ENCODE data around the gene AKAP6.

The AKAP6 gene

GRCh38 chr14:32472512-32473463, 143.7 kb downstream of the AKAP6 start:
- H3K36me3 ChIP-seq (ENCODE audit: control insufficient read depth in 2 of 2, insufficient read depth in 2 of 2, low read length in 2 of 2): no peaks in the 10 kb centered on the region
- H3K27me3 ChIP-seq (ENCODE audit: control insufficient read depth in 2 of 2, insufficient read depth in 2 of 2, low read length in 2 of 2): no peaks in the 10 kb centered on the region
- H3K9me3 ChIP-seq (ENCODE audit: control insufficient read depth in 2 of 2, low read length in 2 of 2): no peaks in the 10 kb centered on the region
- no peak overlapping the region for H3K9ac ChIP-seq (ENCODE audit: low read depth in 1 of 2, low read length in 2 of 2)
- peak overlapping the region in 1 of 2 donors; percentile 29 for H3K27ac ChIP-seq (ENCODE audit: low read depth in 2 of 2, low read length in 2 of 2)
- peaks cover 0 to 3% of the 10 kb centered on the region in 2 donors for H3K4me1 ChIP-seq (ENCODE audit: control insufficient read depth in 2 of 2, insufficient read depth in 2 of 2, low read length in 2 of 2)
- H3K4me3 ChIP-seq (ENCODE audit: low read length in 2 of 2): no peak overlapping the region

- peaks cover 0 to 3% of the 10 kb centered on the region in 2 donors for H3K4me1 ChIP-seq (ENCODE audit: control insufficient read depth in 2 of 2, insufficient read depth in 2 of 2, low read length in 2 of 2)
- no peaks in the 10 kb centered on the region for H3K9me3 ChIP-seq (ENCODE audit: control insufficient read depth in 2 of 2, low read length in 2 of 2)
- no peak overlapping the region for H3K4me3 ChIP-seq (ENCODE audit: low read length in 2 of 2)
- no peak overlapping the region for H3K9ac ChIP-seq (ENCODE audit: low read depth in 1 of 2, low read length in 2 of 2)
- H3K27ac ChIP-seq (ENCODE audit: low read depth in 2 of 2, low read length in 2 of 2): peak overlapping the region in 1 of 2 donors; percentile 29
- no peaks in the 10 kb centered on the region for H3K36me3 ChIP-seq (ENCODE audit: control insufficient read depth in 2 of 2, insufficient read depth in 2 of 2, low read length in 2 of 2)
- H3K27me3 ChIP-seq (ENCODE audit: control insufficient read depth in 2 of 2, insufficient read depth in 2 of 2, low read length in 2 of 2): no peaks in the 10 kb centered on the region
Measured at GRCh38 chr14:32473464-32473855, 144.4 kb downstream of the AKAP6 start.

GRCh38 chr14:32474478-32475195, 145.5 kb downstream of the AKAP6 start:
- Histone ChIP-seq H3K27me3 (ENCODE audit: control insufficient read depth in 2 of 2, insufficient read depth in 2 of 2, low read length in 2 of 2) (no peaks in the 10 kb centered on the region), H3K4me3 (ENCODE audit: low read length in 2 of 2) (no peak overlapping the region), H3K27ac (ENCODE audit: low read depth in 2 of 2, low read length in 2 of 2) (no peak overlapping the region), H3K36me3 (ENCODE audit: control insufficient read depth in 2 of 2, insufficient read depth in 2 of 2, low read length in 2 of 2) (no peaks in the 10 kb centered on the region), H3K4me1 (ENCODE audit: control insufficient read depth in 2 of 2, insufficient read depth in 2 of 2, low read length in 2 of 2) (peaks cover 0 to 3% of the 10 kb centered on the region in 2 donors), H3K9ac (ENCODE audit: low read depth in 1 of 2, low read length in 2 of 2) (no peak overlapping the region), H3K9me3 (ENCODE audit: control insufficient read depth in 2 of 2, low read length in 2 of 2) (no peaks in the 10 kb centered on the region)

GRCh38 chr14:32476532-32476931, 147.4 kb downstream of the AKAP6 start:
- Histone ChIP-seq H3K9ac (ENCODE audit: low read depth in 1 of 2, low read length in 2 of 2) (no peak overlapping the region), H3K27ac (ENCODE audit: low read depth in 2 of 2, low read length in 2 of 2) (no peak overlapping the region), H3K4me3 (ENCODE audit: low read length in 2 of 2) (no peak overlapping the region), H3K27me3 (ENCODE audit: control insufficient read depth in 2 of 2, insufficient read depth in 2 of 2, low read length in 2 of 2) (no peaks in the 10 kb centered on the region), H3K9me3 (ENCODE audit: control insufficient read depth in 2 of 2, low read length in 2 of 2) (no peaks in the 10 kb centered on the region), H3K4me1 (ENCODE audit: control insufficient read depth in 2 of 2, insufficient read depth in 2 of 2, low read length in 2 of 2) (peaks cover 0 to 3% of the 10 kb centered on the region in 2 donors), H3K36me3 (ENCODE audit: control insufficient read depth in 2 of 2, insufficient read depth in 2 of 2, low read length in 2 of 2) (no peaks in the 10 kb centered on the region)

GRCh38 chr14:32477396-32477795, 148.3 kb downstream of the AKAP6 start:
- no peak overlapping the region for H3K4me3 ChIP-seq (ENCODE audit: low read length in 2 of 2)
- H3K36me3 ChIP-seq (ENCODE audit: control insufficient read depth in 2 of 2, insufficient read depth in 2 of 2, low read length in 2 of 2): no peaks in the 10 kb centered on the region
- H3K9me3 ChIP-seq (ENCODE audit: control insufficient read depth in 2 of 2, low read length in 2 of 2): no peaks in the 10 kb centered on the region
- peaks cover 0 to 3% of the 10 kb centered on the region in 2 donors for H3K4me1 ChIP-seq (ENCODE audit: control insufficient read depth in 2 of 2, insufficient read depth in 2 of 2, low read length in 2 of 2)
- no peak overlapping the region for H3K27ac ChIP-seq (ENCODE audit: low read depth in 2 of 2, low read length in 2 of 2)
- H3K9ac ChIP-seq (ENCODE audit: low read depth in 1 of 2, low read length in 2 of 2): no peak overlapping the region
- H3K27me3 ChIP-seq (ENCODE audit: control insufficient read depth in 2 of 2, insufficient read depth in 2 of 2, low read length in 2 of 2): no peaks in the 10 kb centered on the region

DNA sequence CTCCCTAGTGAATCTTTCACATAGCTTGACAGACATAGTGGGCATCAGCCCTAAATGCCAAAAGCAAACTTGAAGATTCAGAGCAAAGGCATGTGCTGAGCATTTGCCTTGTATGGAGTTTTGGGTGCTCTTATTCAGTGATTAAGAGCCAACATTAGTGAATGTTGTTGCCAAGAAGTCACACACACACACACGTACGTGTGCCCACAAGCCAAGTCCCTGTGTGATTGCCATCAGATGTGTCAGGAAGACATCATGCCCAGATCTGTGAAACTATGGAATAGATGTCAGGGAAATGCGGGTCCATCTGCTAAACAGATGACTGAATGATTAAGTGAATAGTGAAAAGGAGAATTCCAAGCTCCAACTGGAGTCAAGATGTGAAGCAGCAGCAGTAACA, 149.0 kb downstream of the AKAP6 start:
- no peak overlapping the region for H3K27ac ChIP-seq (ENCODE audit: low read depth in 2 of 2, low read length in 2 of 2)

DNA sequence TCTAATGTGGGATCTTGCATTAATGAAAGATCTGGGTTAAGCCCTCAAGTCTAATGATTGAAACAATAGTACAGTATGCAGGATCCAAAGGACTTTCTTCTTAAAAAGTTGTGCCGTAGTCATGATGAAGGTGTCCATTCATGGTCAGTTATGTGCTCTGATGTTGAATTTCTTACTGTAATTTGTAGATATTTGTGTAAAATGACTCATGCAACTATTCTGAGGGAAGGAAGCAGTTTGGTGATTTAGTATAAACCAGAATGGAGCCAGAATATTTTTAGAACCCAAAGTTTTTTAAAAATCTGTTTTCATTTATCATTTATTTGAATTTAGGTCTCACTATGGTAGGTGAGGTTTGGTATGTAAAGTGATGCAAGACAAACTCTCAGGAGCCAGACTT, 151.2 kb downstream of the AKAP6 start:
- no peaks in the 10 kb centered on the region for H3K36me3 ChIP-seq (ENCODE audit: control insufficient read depth in 2 of 2, insufficient read depth in 2 of 2, low read length in 2 of 2)
- H3K27ac ChIP-seq (ENCODE audit: low read depth in 2 of 2, low read length in 2 of 2): no peak overlapping the region
- no peaks in the 10 kb centered on the region for H3K4me1 ChIP-seq (ENCODE audit: control insufficient read depth in 2 of 2, insufficient read depth in 2 of 2, low read length in 2 of 2)

More for the DNA sequence above, 149.0 kb downstream of the AKAP6 start:
- H3K4me1 ChIP-seq (ENCODE audit: control insufficient read depth in 2 of 2, insufficient read depth in 2 of 2, low read length in 2 of 2): peaks cover 0 to 3% of the 10 kb centered on the region in 2 donors
- no peak overlapping the region for H3K9ac ChIP-seq (ENCODE audit: low read depth in 1 of 2, low read length in 2 of 2)
- H3K36me3 ChIP-seq (ENCODE audit: control insufficient read depth in 2 of 2, insufficient read depth in 2 of 2, low read length in 2 of 2): no peaks in the 10 kb centered on the region
- H3K4me3 ChIP-seq (ENCODE audit: low read length in 2 of 2): no peak overlapping the region
- no peaks in the 10 kb centered on the region for H3K27me3 ChIP-seq (ENCODE audit: control insufficient read depth in 2 of 2, insufficient read depth in 2 of 2, low read length in 2 of 2)
- no peaks in the 10 kb centered on the region for H3K9me3 ChIP-seq (ENCODE audit: control insufficient read depth in 2 of 2, low read length in 2 of 2)

DNA sequence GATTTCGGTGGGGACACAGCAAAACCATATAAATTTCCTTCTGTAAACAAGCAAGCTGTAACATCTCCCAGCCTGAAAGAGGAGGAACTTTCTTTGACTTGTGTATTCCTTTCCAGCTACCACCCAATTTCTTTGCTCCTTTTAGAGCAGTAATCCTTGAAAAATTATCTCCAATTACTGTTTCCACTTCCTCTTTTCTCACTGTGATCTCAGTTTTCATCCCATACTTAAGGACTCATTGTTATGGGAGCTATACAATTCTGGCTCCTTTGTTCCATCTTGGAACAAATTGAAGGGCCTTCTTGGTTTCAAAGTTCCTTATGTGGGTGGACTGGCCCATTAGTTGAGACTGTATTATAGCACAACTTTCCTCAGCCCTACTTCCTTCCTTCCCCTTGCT, 152.6 kb downstream of the AKAP6 start:
- H3K9ac ChIP-seq (ENCODE audit: low read depth in 1 of 2, low read length in 2 of 2): no peak overlapping the region
- no peak overlapping the region for H3K27ac ChIP-seq (ENCODE audit: low read depth in 2 of 2, low read length in 2 of 2)
- H3K4me3 ChIP-seq (ENCODE audit: low read length in 2 of 2): no peak overlapping the region
- H3K36me3 ChIP-seq (ENCODE audit: control insufficient read depth in 2 of 2, insufficient read depth in 2 of 2, low read length in 2 of 2): no peaks in the 10 kb centered on the region
- no peaks in the 10 kb centered on the region for H3K27me3 ChIP-seq (ENCODE audit: control insufficient read depth in 2 of 2, insufficient read depth in 2 of 2, low read length in 2 of 2)
- H3K9me3 ChIP-seq (ENCODE audit: control insufficient read depth in 2 of 2, low read length in 2 of 2): no peaks in the 10 kb centered on the region
- no peaks in the 10 kb centered on the region for H3K4me1 ChIP-seq (ENCODE audit: control insufficient read depth in 2 of 2, insufficient read depth in 2 of 2, low read length in 2 of 2)

More for the DNA sequence above, 151.2 kb downstream of the AKAP6 start:
- H3K27me3 ChIP-seq (ENCODE audit: control insufficient read depth in 2 of 2, insufficient read depth in 2 of 2, low read length in 2 of 2): no peaks in the 10 kb centered on the region
- no peak overlapping the region for H3K4me3 ChIP-seq (ENCODE audit: low read length in 2 of 2)
- no peaks in the 10 kb centered on the region for H3K9me3 ChIP-seq (ENCODE audit: control insufficient read depth in 2 of 2, low read length in 2 of 2)
- H3K9ac ChIP-seq (ENCODE audit: low read depth in 1 of 2, low read length in 2 of 2): no peak overlapping the region

DNA sequence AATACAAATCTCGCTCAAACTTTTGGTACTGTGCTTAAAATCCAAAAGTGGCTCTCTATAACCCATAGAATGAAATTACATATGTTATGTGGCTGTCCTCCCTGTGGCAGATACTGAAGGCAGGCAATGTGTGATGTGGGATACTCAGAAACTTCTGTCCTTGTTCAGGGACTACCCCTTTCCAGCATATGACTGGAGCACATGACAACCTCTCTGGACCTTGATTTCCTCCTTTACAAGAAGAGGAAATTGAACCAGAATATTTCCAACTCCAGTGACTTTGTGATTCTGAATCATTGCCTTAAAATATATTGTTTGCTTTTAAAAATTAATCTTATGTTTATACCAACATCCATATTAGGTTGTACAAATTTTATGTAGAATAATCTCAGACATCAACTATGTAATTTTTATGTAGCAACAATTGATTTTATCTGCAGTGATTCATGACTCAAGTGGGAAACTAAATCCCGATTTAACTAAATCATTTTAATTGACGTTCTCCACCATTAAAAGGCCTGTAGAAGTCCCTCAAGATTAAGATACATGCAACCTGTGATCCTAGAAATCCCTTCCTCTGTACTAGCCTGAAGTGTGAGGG, 162.4 kb downstream of the AKAP6 start:
- Histone ChIP-seq H3K4me3 (ENCODE audit: low read length in 2 of 2) (no peak overlapping the region), H3K27ac (ENCODE audit: low read depth in 2 of 2, low read length in 2 of 2) (no peak overlapping the region), H3K9ac (ENCODE audit: low read depth in 1 of 2, low read length in 2 of 2) (no peak overlapping the region), H3K9me3 (ENCODE audit: control insufficient read depth in 2 of 2, low read length in 2 of 2) (no peaks in the 10 kb centered on the region), H3K36me3 (ENCODE audit: control insufficient read depth in 2 of 2, insufficient read depth in 2 of 2, low read length in 2 of 2) (no peaks in the 10 kb centered on the region), H3K4me1 (ENCODE audit: control insufficient read depth in 2 of 2, insufficient read depth in 2 of 2, low read length in 2 of 2) (no peaks in the 10 kb centered on the region), H3K27me3 (ENCODE audit: control insufficient read depth in 2 of 2, insufficient read depth in 2 of 2, low read length in 2 of 2) (no peaks in the 10 kb centered on the region)

DNA sequence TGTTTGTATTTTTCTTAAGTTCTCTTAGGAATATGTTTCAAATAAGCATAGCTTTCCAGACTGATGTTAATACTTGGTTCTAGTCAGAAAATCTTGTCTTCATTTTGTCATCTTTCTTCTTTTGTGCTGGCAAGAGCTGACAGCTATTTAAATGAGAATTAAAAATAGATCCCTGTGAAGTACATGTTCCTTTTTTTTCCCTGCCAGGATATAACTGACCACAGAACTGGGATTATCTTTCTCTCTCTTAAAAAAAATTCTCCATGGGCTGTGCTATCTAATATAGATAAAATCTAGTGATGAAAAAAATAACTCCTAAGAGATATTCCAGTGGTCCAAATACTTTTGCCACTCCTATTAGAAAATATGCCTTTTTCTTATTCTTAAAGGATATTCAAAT, 163.4 kb downstream of the AKAP6 start:
- Histone ChIP-seq H3K4me3 (ENCODE audit: low read length in 2 of 2) (no peak overlapping the region), H3K27me3 (ENCODE audit: control insufficient read depth in 2 of 2, insufficient read depth in 2 of 2, low read length in 2 of 2) (no peaks in the 10 kb centered on the region), H3K9ac (ENCODE audit: low read depth in 1 of 2, low read length in 2 of 2) (no peak overlapping the region), H3K27ac (ENCODE audit: low read depth in 2 of 2, low read length in 2 of 2) (no peak overlapping the region), H3K36me3 (ENCODE audit: control insufficient read depth in 2 of 2, insufficient read depth in 2 of 2, low read length in 2 of 2) (no peaks in the 10 kb centered on the region), H3K9me3 (ENCODE audit: control insufficient read depth in 2 of 2, low read length in 2 of 2) (no peaks in the 10 kb centered on the region), H3K4me1 (ENCODE audit: control insufficient read depth in 2 of 2, insufficient read depth in 2 of 2, low read length in 2 of 2) (no peaks in the 10 kb centered on the region)

Data from mucosa of rectum (tissue), 2 donors.